ENCODE results near the gene HPS5.

Gene HPS5

DNA sequence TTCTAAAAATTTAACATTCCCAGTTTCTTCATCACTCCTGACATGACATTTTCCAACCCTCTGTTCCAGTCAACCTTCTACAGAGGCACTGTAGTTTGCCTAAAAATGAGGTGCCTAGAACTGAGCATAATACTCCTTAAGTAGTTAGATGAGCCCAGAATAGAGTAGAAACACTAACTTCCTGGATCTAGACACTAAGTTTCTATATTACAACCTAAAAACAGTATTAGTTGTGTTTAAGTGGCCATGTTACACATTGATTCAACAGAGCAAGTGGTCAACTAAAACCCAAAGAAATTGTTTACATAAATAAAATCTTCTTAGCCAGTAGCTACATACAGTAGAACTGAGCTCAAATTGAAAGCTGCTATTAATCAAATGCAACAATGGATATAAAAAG, 1.3 kb downstream of the HPS5 start:
- no peak for DNase-seq (ENCODE audit: low spot score)

DNA sequence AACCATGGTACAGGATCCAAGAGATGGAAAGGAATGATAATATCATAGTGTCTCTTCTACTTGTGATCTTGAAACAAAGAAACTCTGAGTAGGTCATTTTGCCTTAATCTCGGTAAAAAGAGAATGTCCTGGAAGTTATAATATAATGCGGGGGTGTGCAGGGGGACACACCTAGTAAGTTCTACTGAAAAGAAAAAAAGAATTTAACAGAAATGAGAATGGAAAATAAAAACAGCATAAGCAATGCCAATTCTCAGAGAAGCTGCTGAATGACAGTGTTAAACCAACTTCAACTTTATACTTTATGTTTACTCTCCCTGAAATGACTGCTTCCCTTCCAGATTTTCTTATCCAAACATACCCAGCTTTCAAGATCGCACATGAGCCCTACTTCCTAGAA, 2.0 kb downstream of the HPS5 start:
- no peak for DNase-seq (ENCODE audit: low spot score)

GRCh38 chr11:18317551-18317950, 4.4 kb downstream of the HPS5 start:
- no peak for DNase-seq (ENCODE audit: low spot score)

GRCh38 chr11:18315893-18316292, 6.0 kb downstream of the HPS5 start:
- DNase-seq (ENCODE audit: low spot score), result no peak

GRCh38 chr11:18314784-18315523, 7.0 kb downstream of the HPS5 start:
- DNase-seq (ENCODE audit: low spot score), result no peak

- DNase-seq (ENCODE audit: low spot score), result no peak
Observed at GRCh38 chr11:18313965-18314763, 7.8 kb downstream of the HPS5 start.

DNA sequence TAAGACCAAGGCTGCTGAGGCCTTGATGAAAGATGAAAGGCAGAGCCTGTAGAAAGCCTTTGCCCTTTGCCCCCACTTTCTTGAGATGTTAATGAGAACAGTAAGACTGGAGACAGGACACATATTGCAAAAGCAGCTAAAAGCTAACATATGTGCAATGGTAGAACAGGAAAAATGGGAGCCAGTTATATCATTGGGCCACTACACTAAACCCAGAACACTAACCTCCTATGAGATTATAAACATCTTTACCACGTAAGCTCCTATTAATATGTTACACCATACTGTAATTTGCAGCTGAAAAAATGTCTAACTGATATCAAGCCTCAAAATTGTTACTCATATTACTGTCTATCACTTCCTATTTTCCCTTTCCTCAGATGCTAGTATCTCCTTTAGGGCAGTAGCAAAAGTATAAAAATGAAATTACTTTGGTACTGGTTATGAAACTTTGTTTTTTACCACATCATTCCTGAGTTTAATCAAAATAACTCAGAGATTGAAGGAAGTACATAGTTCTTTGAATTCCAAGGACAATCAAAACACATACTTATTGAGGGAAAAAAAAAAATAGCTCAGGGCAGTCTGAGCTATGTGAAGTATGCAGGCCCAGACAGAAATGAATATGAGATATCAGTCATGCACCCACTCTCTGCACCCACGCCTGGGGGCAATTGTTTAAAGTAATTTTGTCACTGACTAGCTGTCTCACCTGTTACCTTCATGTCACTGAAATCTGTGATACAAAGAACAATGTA, 9.1 kb downstream of the HPS5 start:
- no peak for DNase-seq (ENCODE audit: low spot score)

GRCh38 chr11:18312012-18312411, 9.9 kb downstream of the HPS5 start:
- no peak for DNase-seq (ENCODE audit: low spot score)

- DNase-seq (ENCODE audit: low spot score), result no peak
Observed at GRCh38 chr11:18310800-18311340, 11.1 kb downstream of the HPS5 start.

GRCh38 chr11:18309691-18310090, 12.2 kb downstream of the HPS5 start:
- no peak for DNase-seq (ENCODE audit: low spot score)

DNA sequence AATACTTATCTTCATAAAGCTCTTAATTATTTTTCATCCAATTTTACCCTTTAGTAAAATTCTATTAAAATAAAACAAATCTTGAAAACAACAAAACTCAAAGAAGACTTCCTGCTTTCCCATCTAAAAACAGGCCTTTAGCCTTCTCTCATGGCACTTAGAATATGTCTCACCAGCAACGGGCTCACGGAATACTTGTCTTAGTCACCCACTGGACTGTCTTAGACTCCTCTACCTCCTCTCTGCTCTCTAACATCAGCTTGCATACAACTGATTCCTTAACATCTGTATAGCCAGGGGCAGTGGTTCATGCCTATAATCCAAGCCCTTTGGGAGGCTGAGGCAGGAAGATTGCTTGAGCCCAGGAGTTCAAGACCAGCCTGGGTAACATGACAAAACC, 13.7 kb downstream of the HPS5 start:
- no peak for DNase-seq (ENCODE audit: low spot score)

DNA sequence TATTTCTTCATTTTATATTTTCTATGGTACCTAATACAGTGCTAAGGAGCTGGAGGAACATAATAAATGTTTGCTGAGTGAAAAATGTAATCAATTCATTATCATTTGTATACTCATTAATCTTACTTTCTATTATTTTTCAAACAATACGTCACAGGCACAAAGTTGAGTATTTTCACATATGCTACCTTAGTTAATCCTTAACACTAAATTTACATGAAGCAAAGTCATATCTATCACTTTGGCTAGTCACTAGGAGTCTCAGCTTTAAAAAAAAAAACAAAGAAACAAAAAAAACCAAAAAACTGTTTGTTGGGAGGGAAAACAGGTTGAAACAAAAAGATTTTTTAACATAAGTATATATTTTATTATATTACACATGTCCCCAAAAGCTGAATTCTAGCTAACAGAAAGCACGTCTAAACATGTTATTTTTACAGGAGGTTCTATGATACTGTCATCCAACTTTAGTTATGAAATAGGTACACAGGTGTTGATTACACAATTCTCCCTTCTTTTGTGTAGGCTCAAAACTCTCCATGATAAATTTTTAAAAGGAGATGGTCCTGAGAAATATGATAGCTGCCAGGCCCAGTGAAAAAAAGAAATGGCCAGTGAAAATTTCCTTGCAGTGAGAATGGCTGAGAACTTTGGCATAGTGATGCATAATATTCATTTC, 14.3 kb downstream of the HPS5 start:
- DNase-seq (ENCODE audit: low spot score), result no peak

- no peak for DNase-seq (ENCODE audit: low spot score)
Observed at GRCh38 chr11:18304745-18305144, 17.2 kb downstream of the HPS5 start.

GRCh38 chr11:18299721-18300120, 22.2 kb downstream of the HPS5 start:
- DNase-seq (ENCODE audit: low spot score), result no peak

GRCh38 chr11:18295316-18295715, 26.6 kb downstream of the HPS5 start:
- DNase-seq (ENCODE audit: low spot score), result no peak

DNA sequence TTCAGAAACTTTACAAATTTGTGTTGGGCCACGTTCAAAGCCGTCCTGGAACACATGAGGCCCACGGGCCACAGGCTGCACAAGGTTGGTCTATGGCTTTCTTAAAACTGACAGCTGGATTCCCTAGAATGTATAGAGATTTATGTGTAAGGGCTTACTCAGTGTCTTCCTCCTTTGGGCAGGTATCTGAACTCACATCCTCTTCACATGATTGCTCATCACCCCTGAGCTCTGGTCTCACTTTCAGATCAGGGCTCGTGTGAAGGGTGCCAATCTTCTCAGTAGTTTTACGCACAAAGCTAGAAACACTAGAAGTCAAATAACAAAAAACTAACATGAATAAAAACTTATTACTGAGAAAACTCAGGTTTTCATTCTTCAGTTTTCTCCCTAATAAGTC, 27.1 kb downstream of the HPS5 start:
- no peak for DNase-seq (ENCODE audit: low spot score)

- no peak for DNase-seq (ENCODE audit: low spot score)
Observed at GRCh38 chr11:18288911-18289310, 33.0 kb downstream of the HPS5 start.

DNA sequence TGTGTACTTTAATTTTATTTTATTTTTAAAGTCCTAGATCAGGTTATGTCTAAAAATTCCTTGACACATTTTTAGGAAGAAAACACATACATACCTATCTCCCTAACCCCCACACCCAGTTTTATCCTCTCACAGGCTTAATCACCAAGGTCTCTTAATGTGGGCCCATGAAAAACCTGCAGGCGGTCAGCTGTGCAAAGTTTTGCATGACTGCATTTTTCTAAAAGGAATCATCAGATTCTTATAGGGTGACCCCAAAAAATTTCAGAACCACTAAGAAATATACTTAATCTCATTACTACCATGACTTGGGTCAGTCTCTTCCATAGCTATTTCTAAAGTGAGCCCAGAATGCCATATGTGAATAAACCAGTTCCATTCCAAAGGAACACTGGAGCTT, 36.1 kb downstream of the HPS5 start:
- DNase-seq (ENCODE audit: low spot score), result no peak

DNA sequence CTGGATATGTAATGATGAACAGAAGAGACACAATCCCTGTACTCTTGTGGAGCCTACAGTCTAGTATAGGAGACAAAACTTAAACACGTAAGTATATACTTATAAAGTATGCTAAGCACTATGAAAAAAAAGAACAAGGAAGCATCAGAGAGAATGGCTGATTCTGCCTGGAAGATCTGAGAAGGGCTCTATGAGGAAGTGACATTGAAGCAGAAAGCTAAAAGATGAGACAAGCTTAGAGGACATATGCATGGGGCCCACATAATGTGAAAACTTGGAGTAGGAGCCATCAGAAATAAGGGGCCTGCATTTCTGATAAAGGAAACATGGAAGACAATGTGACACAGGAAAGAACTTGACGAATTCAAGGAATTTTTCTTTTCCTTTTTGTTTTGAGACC, 39.3 kb downstream of the HPS5 start:
- DNase-seq (ENCODE audit: low spot score), result no peak

GRCh38 chr11:18280438-18281045, 41.4 kb downstream of the HPS5 start:
- DNase-seq (ENCODE audit: low spot score), result no peak

DNA sequence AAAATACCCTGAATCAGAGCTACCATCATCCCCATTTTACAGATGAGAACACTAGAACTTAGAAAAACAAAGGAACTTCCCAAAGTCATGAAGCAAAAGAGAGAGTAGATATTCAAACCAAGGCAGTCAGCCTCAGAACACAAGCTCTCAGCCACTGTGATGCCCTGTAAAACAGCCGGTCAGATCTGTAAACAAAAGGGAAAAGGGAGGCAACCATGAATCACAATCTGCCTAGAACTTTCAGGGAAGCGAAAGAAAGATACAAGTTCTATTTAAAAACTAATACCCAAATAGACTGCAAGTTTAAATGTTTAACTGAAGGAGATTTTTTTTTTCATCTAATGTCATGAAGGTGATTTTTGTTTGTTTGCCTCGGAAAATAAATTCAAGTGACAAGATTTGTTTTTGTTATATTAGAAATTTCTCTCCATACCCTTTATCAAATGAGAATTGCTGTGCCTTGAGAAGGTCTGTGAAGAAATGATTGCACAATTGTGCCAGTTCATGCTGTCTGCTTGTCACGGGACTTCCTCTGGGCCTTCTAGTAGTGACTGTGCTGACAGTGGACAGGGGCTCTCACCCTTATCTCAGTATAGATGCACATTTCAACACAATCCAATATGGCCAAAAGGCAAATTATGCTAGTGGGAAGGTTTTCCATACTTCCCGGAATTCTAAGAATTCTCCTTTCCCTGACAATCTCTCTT, 44.2 kb downstream of the HPS5 start:
- no peak for DNase-seq (ENCODE audit: low spot score)

Data from kidney capillary endothelial cell (primary cell).